ENCODE data around the gene CALHM1. TPM values are rescaled to one million over a fixed set of nuclear protein-coding genes. Genes with fewer than 3 reads are reported as not detected.
A peak's percentile ranks its signal among the peaks of the same experiment; 100 is the strongest.

CALHM1 gene
- total RNA-seq, 1 donor from 2014 or later = not detected

GRCh38 chr10:103455235-103455634, 3.5 kb downstream of the CALHM1 start:
- DNase-seq = no peak

- no peak for DNase-seq
Measured at GRCh38 chr10:103454026-103454425, 4.7 kb downstream of the CALHM1 start.

- no peak for DNase-seq
Measured at GRCh38 chr10:103452506-103453230, 6.0 kb downstream of the CALHM1 start.

- peak; percentile 65 for DNase-seq
Measured at GRCh38 chr10:103451831-103452505, 6.7 kb downstream of the CALHM1 start, which contains the start of gene CALHM2. Gene CALHM2 (minus strand): TSS chr10:103452370. CDS start chr10:103449941, 2,429 bp downstream.

- DNase-seq = peak; percentile 30
Measured at GRCh38 chr10:103451091-103451813, 7.4 kb downstream of the CALHM1 start.

- no peak for DNase-seq
Measured at GRCh38 chr10:103450201-103450695, 8.5 kb downstream of the CALHM1 start.

GRCh38 chr10:103449208-103450144, 9.2 kb downstream of the CALHM1 start:
- DNase-seq = no peak

- DNase-seq = no peak
Measured at GRCh38 chr10:103448746-103449145, 10.0 kb downstream of the CALHM1 start.

- no peak for DNase-seq
Measured at GRCh38 chr10:103447187-103447586, 11.5 kb downstream of the CALHM1 start.

- no peak for DNase-seq
Measured at GRCh38 chr10:103445767-103446567, 12.7 kb downstream of the CALHM1 start.

GRCh38 chr10:103445366-103445765, 13.3 kb downstream of the CALHM1 start:
- no peak for DNase-seq

- no peak for DNase-seq
Measured at GRCh38 chr10:103444478-103444877, 14.2 kb downstream of the CALHM1 start.

- no peak for DNase-seq
Measured at GRCh38 chr10:103443475-103444185, 15.1 kb downstream of the CALHM1 start.

- DNase-seq = no peak
Measured at GRCh38 chr10:103442031-103442461, 16.7 kb downstream of the CALHM1 start.

- DNase-seq = no peak
Measured at GRCh38 chr10:103441611-103442010, 17.1 kb downstream of the CALHM1 start.

GRCh38 chr10:103441206-103441605, 17.5 kb downstream of the CALHM1 start:
- DNase-seq = no peak

- no peak for DNase-seq
Measured at GRCh38 chr10:103440416-103440815, 18.3 kb downstream of the CALHM1 start.

- DNase-seq = no peak
Measured at GRCh38 chr10:103439776-103440175, 18.9 kb downstream of the CALHM1 start.

- no peak for DNase-seq
Measured at GRCh38 chr10:103433858-103434257, 24.8 kb downstream of the CALHM1 start.

- no peak for DNase-seq
Measured at GRCh38 chr10:103431902-103432301, 26.8 kb downstream of the CALHM1 start.

Measured in occipital lobe (tissue), 2 donors.